HG03066 (cell line): ENCODE results near the gene C2orf92.

ENCODE experiments used
- ATAC-seq: cut with Tn5 transposase; IDR thresholded peaks from one replicate; pipeline ENCODE4 v1.9.1; 2021; ENCODE audit warnings: low read depth; ENCODE audit not compliant: unreplicated experiment

Gene C2orf92

DNA sequence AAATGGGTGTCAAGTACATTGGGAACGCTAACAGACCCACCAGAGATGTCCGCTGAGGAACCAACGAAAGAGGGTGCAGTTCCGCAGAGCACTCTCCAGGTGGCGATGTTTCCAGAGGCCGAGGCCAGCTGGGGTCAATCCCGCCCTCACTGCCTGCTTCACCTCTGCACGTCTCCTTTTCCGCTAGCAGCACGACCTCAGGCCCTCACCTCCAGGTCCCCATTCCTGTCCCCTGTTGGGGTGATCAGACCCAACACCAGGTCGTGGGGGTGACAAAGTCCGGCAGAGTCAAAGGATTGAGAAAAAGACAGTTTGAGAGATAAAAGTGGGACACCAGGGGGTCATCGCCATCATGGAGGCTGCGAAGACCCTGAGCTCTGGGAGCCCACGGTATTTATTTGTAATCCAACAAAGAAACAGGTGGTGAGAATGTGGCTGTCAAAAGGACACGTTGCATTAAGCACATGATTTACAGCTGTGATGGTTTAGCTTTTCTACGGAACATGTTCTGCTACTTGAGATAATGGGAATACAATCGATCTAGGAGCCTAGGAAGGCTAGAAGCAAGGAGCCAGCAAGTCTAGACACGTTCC lies 71.2 kb downstream of the C2orf92 start:
- ATAC-seq: no peak

DNA sequence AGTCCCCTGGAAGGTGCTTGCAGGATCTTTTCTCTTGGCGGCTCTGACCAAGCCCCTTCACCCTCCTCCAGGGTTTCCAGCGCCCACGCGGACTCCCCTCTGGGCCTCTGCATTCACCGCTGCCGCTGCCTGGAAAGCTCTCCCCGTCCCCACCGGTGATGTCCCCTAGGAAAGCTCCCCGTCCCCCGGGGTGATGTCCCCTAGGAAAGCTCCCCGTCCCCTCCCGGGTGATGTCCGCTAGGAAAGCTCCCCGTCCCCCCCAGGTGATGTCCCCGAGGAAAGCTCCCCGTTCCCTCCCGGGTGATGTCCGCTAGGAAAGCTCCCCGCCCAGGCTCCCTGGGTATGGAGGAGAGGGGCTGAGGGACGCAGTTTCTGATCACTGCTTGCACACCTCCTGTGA lies 71.7 kb downstream of the C2orf92 start:
- no peak for ATAC-seq

DNA sequence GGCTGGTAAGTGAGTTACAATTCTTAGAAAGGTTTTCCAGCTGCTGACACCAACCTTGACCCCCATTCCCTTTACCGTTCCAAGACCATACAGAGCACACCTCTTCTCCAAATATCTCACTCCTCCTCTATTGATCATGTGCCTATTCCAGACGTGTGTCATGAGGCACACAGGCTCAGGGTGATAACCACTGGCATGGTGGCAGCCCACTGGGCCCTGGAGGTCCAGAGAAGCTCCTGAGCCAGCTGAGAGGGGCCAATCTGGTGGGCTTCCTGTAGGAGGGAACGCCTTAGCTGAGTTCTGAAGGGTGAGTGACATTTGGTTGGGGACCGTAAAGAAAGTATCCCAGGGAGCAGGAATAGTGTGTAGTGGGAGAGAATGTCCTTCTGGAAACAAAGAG lies 72.2 kb downstream of the C2orf92 start:
- no peak for ATAC-seq

DNA sequence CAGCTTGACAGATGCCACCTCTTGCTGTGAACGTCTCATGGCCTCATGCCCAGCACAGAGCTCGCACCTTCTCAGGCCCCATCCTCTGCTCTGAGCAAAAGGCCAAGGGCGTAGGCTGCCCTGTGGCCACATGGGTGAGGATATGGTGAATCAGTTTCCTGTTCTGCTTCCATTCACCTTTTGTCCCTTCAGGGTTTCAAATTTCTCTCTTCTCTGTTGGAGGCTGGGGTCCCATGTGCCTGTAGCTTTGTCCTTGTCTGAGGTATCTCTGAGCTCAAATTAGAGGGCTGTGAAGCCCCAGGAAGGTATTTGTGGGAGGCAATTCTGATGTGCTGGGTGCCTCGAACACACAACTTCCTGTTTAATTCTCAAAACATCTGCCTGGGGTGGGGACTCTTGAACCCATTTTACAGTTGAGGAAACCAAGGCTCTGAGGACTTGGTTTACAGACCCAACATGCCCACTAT lies 72.9 kb downstream of the C2orf92 start:
- no peak for ATAC-seq

DNA sequence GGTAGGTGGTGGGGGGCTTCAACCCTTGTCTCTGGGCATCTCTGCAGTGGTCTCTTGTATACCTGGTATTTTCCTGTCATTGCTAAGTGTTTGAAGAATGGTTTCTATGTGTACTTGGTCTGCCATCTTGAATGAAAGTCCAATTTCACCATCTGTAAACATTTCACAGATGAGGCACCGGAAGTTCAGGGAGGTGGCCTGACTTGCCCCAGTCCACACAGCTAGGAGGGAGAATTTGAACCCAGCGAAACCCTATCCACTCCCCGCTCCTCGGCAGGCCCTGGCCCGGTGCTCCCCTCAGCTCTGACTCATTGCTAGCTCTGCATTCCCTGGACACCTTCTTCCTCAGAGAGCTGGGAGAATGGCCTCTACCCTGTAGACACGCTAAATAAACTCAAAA lies 74.4 kb downstream of the C2orf92 start:
- ATAC-seq: no peak

DNA sequence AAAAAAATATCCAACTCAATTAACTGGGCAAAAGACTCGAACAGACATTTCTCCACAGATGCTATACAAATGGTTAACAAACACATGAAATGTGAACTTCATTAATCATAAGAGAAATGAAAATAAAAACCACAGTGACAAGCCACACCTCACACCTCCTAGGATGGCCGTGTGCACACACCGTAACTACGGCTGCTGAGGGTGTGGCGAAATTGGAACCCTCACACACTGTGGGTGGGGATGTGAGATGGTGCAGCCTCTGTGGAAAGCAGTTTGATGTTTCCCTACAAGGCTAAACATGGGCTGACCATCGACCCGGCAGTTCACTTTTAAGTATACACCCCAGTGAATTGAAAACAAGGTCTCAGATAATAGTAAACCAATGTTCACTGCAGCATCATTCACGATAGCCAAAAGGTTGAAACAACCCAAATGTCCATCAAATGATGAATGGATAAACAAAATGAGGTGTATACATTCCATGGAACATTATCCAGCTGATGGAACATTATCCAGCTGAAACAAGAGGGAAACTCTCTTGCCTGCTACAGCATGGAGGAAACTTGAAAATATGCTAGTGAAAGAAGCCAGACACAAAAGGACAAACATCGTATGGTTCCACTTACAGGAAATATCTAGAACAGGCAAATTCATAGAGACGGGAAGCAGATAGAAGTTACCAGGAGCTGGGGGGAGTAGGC lies 76.1 kb downstream of the C2orf92 start:
- peak; percentile 71 for ATAC-seq

DNA sequence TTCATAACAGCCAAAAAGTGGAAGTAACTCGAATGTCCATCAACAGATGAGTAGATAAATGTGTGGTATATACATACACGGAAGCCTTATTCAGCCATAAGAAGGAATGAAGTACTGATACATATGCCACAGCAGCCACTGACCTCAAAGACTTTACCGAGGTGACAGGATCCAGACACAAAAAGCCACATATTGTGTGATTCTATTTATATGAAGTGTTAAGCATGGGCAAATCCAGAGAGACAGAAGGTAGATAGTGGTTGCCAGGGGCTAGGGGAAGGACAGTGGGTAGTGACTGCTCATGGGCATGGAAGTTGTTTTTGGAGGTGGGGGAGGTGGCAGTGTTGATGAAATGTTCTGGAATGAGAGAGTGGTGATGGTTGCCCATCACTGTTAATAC lies 77.8 kb downstream of the C2orf92 start:
- ATAC-seq: no peak

DNA sequence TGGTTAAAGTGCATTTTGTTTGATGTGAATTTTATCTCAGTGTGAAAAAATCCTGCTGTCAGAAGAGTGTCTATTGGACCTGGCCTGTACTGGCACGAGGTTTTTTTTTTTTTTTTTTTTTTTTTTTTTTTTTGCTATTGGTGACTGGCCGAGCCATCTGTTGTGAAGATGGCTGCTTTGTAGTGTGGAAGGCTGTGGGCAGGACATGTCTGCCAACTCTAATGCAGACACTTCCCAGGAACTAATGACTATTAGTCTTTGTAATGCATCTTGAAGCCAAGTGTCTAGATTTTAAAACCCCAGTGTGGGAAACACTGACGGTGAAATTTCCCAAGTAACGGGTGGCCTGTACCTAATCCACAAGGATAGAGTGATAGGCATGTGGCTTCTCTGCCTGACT lies 78.2 kb downstream of the C2orf92 start:
- ATAC-seq: no peak

DNA sequence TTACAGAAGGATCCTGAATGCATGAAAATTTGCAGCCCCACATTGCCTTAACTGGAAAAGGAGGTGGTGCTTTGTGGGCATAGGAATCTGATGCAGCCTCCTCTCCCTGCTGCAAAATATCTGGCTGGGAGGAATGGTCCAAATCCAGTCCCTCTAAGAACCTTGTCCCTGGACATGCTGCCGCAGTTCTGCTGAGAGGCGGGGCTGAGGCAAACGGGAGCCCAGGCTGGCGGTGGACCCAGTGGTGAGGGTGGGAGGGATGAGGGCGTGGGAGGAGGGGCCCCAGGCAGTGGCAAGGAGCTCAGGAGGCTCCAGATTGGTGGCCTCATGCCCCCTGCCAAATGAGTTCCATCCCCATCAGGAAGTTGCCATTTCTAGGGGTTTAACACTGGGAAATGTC lies 80.1 kb downstream of the C2orf92 start:
- ATAC-seq: no peak

DNA sequence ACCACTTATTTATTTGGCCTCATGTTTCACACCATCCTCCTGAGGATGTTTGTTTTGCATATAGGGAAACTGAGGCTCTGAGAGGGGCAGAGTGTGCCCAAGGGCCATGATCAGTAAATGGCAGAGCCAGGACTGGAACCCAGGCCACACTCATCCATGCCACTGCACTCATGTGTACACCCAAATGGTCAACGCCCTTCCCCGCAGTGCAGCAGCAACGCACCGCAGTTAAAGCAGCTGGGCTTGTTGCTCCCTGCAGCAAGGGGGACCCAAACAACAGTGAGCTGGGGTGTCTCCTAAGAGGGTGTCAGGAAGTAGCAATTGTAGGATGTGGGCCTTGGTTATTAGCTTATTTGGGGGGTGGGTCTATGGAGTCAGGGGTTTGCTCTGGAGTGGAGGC lies 80.5 kb downstream of the C2orf92 start:
- no peak for ATAC-seq

DNA sequence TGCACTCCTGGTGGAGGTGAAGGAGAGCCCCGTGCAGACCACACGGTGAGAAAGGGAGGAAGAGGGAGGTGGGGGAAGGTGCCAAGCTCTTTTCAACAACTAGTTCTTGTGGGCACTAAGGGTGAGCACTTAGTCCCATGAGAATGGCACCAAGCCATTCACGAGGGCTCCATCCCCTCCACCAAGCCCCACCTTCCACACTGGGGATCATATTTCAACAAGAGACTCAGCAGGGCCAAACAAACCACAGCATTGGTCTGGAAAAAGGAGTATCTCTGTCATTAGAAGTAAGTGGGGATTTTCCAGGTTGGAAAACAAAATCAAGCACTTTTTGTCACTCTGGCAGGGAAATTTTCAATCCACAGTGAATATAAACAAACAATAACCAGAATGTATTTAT lies 82.2 kb downstream of the C2orf92 start:
- ATAC-seq: no peak
